Measurements from ENCODE around the gene SH2D2A.

- no peak for TF ChIP-seq GATA3 (IDR thresholded peaks at IDR 0.05; ENCODE audit: low read depth, low read length)
- TF ChIP-seq GATA2 (IDR thresholded peaks at IDR 0.05; ENCODE audit: low read depth, low read length): no peak
These were observed 3.4 kb downstream of the SH2D2A start for GRCh38 chr1:156813298-156813697.
